ENCODE measurements around the gene ARFIP1.

Gene ARFIP1

GRCh38 chr4:152779513-152780266 lies at the start of gene ARFIP1, which contains the start of gene TIGD4:
TSS of gene ARFIP1 (plus strand) at chr4:152779954. CDS start at chr4:152829634, 49,680 bp downstream.
TSS of gene TIGD4 (minus strand) at chr4:152779730. CDS start at chr4:152771004, 8,726 bp downstream.
- TF ChIP-seq CTCF (IDR thresholded peaks at IDR 0.05; ENCODE audit: low read depth, low read length): peak; percentile 37
- peak; percentile 92 for DNase-seq (ENCODE audit: extremely low read depth, low read depth)

GRCh38 chr4:152731997-152732396 lies 47.8 kb upstream of the ARFIP1 start:
- DNase-seq (ENCODE audit: extremely low read depth, low read depth): no peak
- no peak for TF ChIP-seq CTCF (IDR thresholded peaks at IDR 0.05; ENCODE audit: low read depth, low read length)

GRCh38 chr4:152734015-152734698 lies 45.6 kb upstream of the ARFIP1 start:
- TF ChIP-seq CTCF (IDR thresholded peaks at IDR 0.05; ENCODE audit: low read depth, low read length): no peak
- no peak for DNase-seq (ENCODE audit: extremely low read depth, low read depth)

GRCh38 chr4:152734699-152735050 lies 45.1 kb upstream of the ARFIP1 start:
- no peak for TF ChIP-seq CTCF (IDR thresholded peaks at IDR 0.05; ENCODE audit: low read depth, low read length)
- DNase-seq (ENCODE audit: extremely low read depth, low read depth): no peak

GRCh38 chr4:152735396-152735859 lies 44.3 kb upstream of the ARFIP1 start:
- DNase-seq (ENCODE audit: extremely low read depth, low read depth): no peak
- peak; percentile 51 for TF ChIP-seq CTCF (IDR thresholded peaks at IDR 0.05; ENCODE audit: low read depth, low read length)

- no peak for DNase-seq (ENCODE audit: extremely low read depth, low read depth)
- no peak for TF ChIP-seq CTCF (IDR thresholded peaks at IDR 0.05; ENCODE audit: low read depth, low read length)
These were observed 43.8 kb upstream of the ARFIP1 start for GRCh38 chr4:152735906-152736305.

- TF ChIP-seq CTCF (IDR thresholded peaks at IDR 0.05; ENCODE audit: low read depth, low read length): no peak
- no peak for DNase-seq (ENCODE audit: extremely low read depth, low read depth)
These were observed 40.9 kb upstream of the ARFIP1 start for GRCh38 chr4:152738827-152739226.

All from AG09319 (cell line).